IMR-90 (cell line): ENCODE results near the gene USP25. TPM values are rescaled to one million over a fixed set of nuclear protein-coding genes. Genes with fewer than 3 reads are reported as not detected.

Experiments used
- ATAC-seq: fragments of 200-7000 bp; cut with Tn5 transposase; 2 replicates; pipeline ENCODE4 v1.9.1; 2020; ENCODE audit warnings: low read depth, mild to moderate bottlenecking, moderate library complexity
- BruUV-seq: library from RNA; stranded (reverse); fragments of 400-500 nt; replicated peaks from 2 replicates; lab custom pipeline; 2021; lab: Mats Ljungman, UMichigan
- CTCF ChIA-PET: fragments of 300-600 bp; formaldehyde crosslinking; extraction: SDS; loops from one replicate; lab custom pipeline; 2021; ENCODE audit warnings: antibody characterized with exemption; lab: Yijun Ruan, JAX
- POLR2A ChIA-PET: fragments of 300-600 bp; sonication (Branson Sonifier 250); formaldehyde crosslinking; loops from one replicate; lab custom pipeline; 2022; ENCODE audit warnings: antibody characterized with exemption; ENCODE audit not compliant: unreplicated experiment; lab: Charles Lee
- DNase-seq: peaks from one replicate; pipeline ENCODE4 v3.0.0; 2013
- H2AFZ ChIP-seq: replicated peaks from 2 replicates; pipeline ENCODE3; 2013; ENCODE audit warnings: low read length, mild to moderate bottlenecking; ENCODE audit not compliant: poor library complexity
- H2AK5ac ChIP-seq: 2 replicates; pipeline ENCODE4 v1.6.1; 2013; ENCODE audit warnings: low read depth, low read length, inconsistent platforms
- H2AK9ac ChIP-seq: replicated peaks from 2 replicates; pipeline ENCODE3; 2013; ENCODE audit warnings: mild to moderate bottlenecking, low read depth, low read length, moderate library complexity; ENCODE audit not compliant: poor library complexity
- H2BK120ac ChIP-seq: 2 replicates; pipeline ENCODE4 v1.6.1; 2013; ENCODE audit warnings: low read depth, low read length, inconsistent platforms
- H2BK15ac ChIP-seq: 3 replicates; pipeline ENCODE4 v1.6.1; 2013; ENCODE audit warnings: low read depth, low read length, inconsistent platforms
- H2BK20ac ChIP-seq: 2 replicates; pipeline ENCODE4 v1.6.1; 2013; ENCODE audit warnings: low read depth, mild to moderate bottlenecking, inconsistent platforms, low read length, moderate library complexity
- H2BK5ac ChIP-seq: 2 replicates; pipeline ENCODE4 v1.6.1; 2013; ENCODE audit warnings: mild to moderate bottlenecking, low read depth, low read length, inconsistent platforms; ENCODE audit not compliant: poor library complexity, severe bottlenecking
- H3K14ac ChIP-seq: replicated peaks from 2 replicates; pipeline ENCODE4 v1.6.1; 2013; ENCODE audit warnings: low read depth, low read length, inconsistent platforms
- H3K18ac ChIP-seq: 2 replicates; pipeline ENCODE4 v1.6.1; 2013; ENCODE audit warnings: low read depth, low read length, control low read depth
- H3K23ac ChIP-seq: 2 replicates; pipeline ENCODE4 v1.6.1; 2013; ENCODE audit warnings: low read depth, low read length, inconsistent platforms
- H3K27ac ChIP-seq: 2 replicates; pipeline ENCODE4 v1.5.1; 2013; ENCODE audit warnings: mild to moderate bottlenecking, control low read depth, low read length; ENCODE audit not compliant: insufficient read depth
- H3K27me3 ChIP-seq: 2 replicates; pipeline ENCODE4 v1.6.1; 2013; ENCODE audit warnings: low read length; ENCODE audit not compliant: control insufficient read depth, insufficient read depth
- H3K36me3 ChIP-seq: 2 replicates; pipeline ENCODE4 v1.6.1; 2013; ENCODE audit warnings: low read length, mixed read lengths; ENCODE audit not compliant: control insufficient read depth, insufficient read depth
- H3K4ac ChIP-seq: 2 replicates; pipeline ENCODE4 v1.6.1; 2013; ENCODE audit warnings: low read depth, low read length, inconsistent platforms
- H3K4me1 ChIP-seq: 2 replicates; pipeline ENCODE4 v1.6.1; 2013; ENCODE audit warnings: low read length, mixed read lengths; ENCODE audit not compliant: control insufficient read depth, insufficient read depth
- H3K4me2 ChIP-seq: 2 replicates; pipeline ENCODE4 v1.6.1; 2013; ENCODE audit warnings: low read depth, mild to moderate bottlenecking, control low read depth, low read length, moderate library complexity
- H3K4me3 ChIP-seq: 2 replicates; pipeline ENCODE4 v1.5.1; 2013; ENCODE audit warnings: low read depth, mild to moderate bottlenecking, control low read depth, low read length, moderate library complexity; ENCODE audit not compliant: insufficient read depth
- H3K56ac ChIP-seq: 2 replicates; pipeline ENCODE4 v1.6.1; 2013; ENCODE audit warnings: low read length, inconsistent platforms; ENCODE audit not compliant: insufficient read depth; ENCODE audit errors: extremely low read depth
- H3K79me1 ChIP-seq, 2 experiments: 2 replicates each; pipeline ENCODE4 v1.6.1; 2013; ENCODE audit warnings: low read length in 2 of 2, inconsistent platforms in 1 of 2, low read depth in 1 of 2
- H3K9ac ChIP-seq: 2 replicates; pipeline ENCODE4 v1.6.1; 2013; ENCODE audit warnings: low read depth, low read length, control low read depth
- H3K9me1 ChIP-seq: 2 replicates; pipeline ENCODE4 v1.6.1; 2013; ENCODE audit warnings: low read length, inconsistent platforms; ENCODE audit not compliant: insufficient read depth
- H3K9me3 ChIP-seq: 2 replicates; pipeline ENCODE4 v1.6.1; 2013; ENCODE audit warnings: low read length; ENCODE audit not compliant: control insufficient read depth, insufficient read depth
- H4K20me1 ChIP-seq: 2 replicates; pipeline ENCODE4 v1.6.1; 2013; ENCODE audit warnings: low read length, inconsistent platforms; ENCODE audit not compliant: insufficient read depth
- H4K5ac ChIP-seq: 2 replicates; pipeline ENCODE4 v1.6.1; 2013; ENCODE audit warnings: mild to moderate bottlenecking, low read depth, low read length, control low read depth
- H4K8ac ChIP-seq, 2 experiments: 2 replicates each; pipeline ENCODE4 v1.6.1; 2013; ENCODE audit warnings: low read depth in 2 of 2, low read length in 2 of 2, control low read depth in 1 of 2, inconsistent platforms in 1 of 2
- H4K91ac ChIP-seq: 2 replicates; pipeline ENCODE4 v1.6.1; 2013; ENCODE audit warnings: low read depth, low read length, inconsistent platforms; ENCODE audit not compliant: insufficient read depth
- FOS ChIP-seq: fragments of 150-350 bp; IDR thresholded peaks from 2 replicates; pipeline ENCODE4 v1.6.1; 2016; ENCODE audit warnings: low read depth, low read length
- MAZ ChIP-seq: IDR thresholded peaks from 2 replicates; pipeline ENCODE4 v1.6.1; 2012; ENCODE audit warnings: low read depth, mild to moderate bottlenecking, low read length, improper control_type of control experiment, moderate library complexity, borderline replicate concordance
- RAD21 ChIP-seq: IDR thresholded peaks from 2 replicates; pipeline ENCODE4 v1.6.1; 2012; ENCODE audit warnings: low read length, improper control_type of control experiment
- RFX5 ChIP-seq: IDR thresholded peaks from 2 replicates; pipeline ENCODE4 v1.8.0; 2012; ENCODE audit warnings: low read depth, mild to moderate bottlenecking, low read length, moderate library complexity
- WGBS, 2 experiments: methylation state at CpG; one replicate each; pipeline versions ENCODE4 v1.1.5 to v1.1.7; 2013; ENCODE audit warnings: missing lambda C conversion rate in 2 of 2; ENCODE audit not compliant: insufficient read length in 1 of 2; ENCODE audit errors: extremely low coverage in 2 of 2; 5-methylcytosine and 5-hydroxymethylcytosine counted together
- dilution Hi-C: fragments of 300-500 bp; cut with HindIII; formaldehyde crosslinking; loops from one replicate; pipeline ENCODE4 v1.14.3; 2018; ENCODE audit warnings: low sequenced_read_pairs; ENCODE audit not compliant: unreplicated experiment
- in situ Hi-C: fragments of 300-500 bp; cut with MboI; formaldehyde crosslinking; loops from 3 replicates; pipeline ENCODE4 v1.14.3; 2019; ENCODE audit warnings: low sequenced_read_pairs, inconsistent platforms, mixed read lengths
- intact Hi-C: fragments of 100-400 bp; cut with micrococcal nuclease; formaldehyde crosslinking; loops from 2 replicates; pipeline ENCODE4 v1.10.0; 2022
- polyA plus RNA-seq, 3 experiments: library from polyadenylated mRNA; depleted of rRNA; stranded (reverse); fragments of >200 nt; gene quantifications; 2 replicates each; pipeline ENCODE4 v1.2.3, GENCODE V29; 2012; ENCODE audit warnings: low replicate concordance in 1 of 3
- total RNA-seq: library from RNA; depleted of rRNA; stranded (reverse); fragments of >200 nt; gene quantifications from 2 replicates; pipeline ENCODE4 v1.2.3, GENCODE V29; 2012

USP25 gene
- total and polyA plus RNA-seq, 2 of the 4 experiments (the other 2 are of a cell fraction): 9.3 to 23.3 TPM

- no peak overlapping the region for H3K18ac ChIP-seq
- BruUV-seq: no TSS peak
- H3K27ac ChIP-seq: no peak overlapping the region
- DNase-seq (no peak), ATAC-seq (no peak)
- no peak overlapping the region for H4K91ac ChIP-seq
- H3K36me3 ChIP-seq: no peaks in the 10 kb centered on the region
- no peak overlapping the region for H2BK5ac ChIP-seq
- no peak overlapping the region for H4K5ac ChIP-seq
- no peaks in the 10 kb centered on the region for H3K9me1 ChIP-seq
- ChIA-PET CTCF (no interaction called here), POLR2A (no interaction called here)
- no peak for TF ChIP-seq MAZ
- no peak for TF ChIP-seq FOS
- no peak for TF ChIP-seq RFX5
- TF ChIP-seq RAD21: no peak
- no peak overlapping the region for H2AK5ac ChIP-seq
- no peak overlapping the region for H3K23ac ChIP-seq
- no peak overlapping the region for H3K9ac ChIP-seq
- no peak overlapping the region for H2AFZ ChIP-seq
- H4K20me1 ChIP-seq: peaks cover 2% of the 10 kb centered on the region; the same call in 1 of the 2 replicates
- in situ Hi-C loops: no loop called here
- H2BK20ac ChIP-seq: no peak overlapping the region
- peaks cover 7 to 9% of the 10 kb centered on the region in 2 experiments; a peak in 3 of 4 replicates for H3K79me1 ChIP-seq
- no peak overlapping the region for H3K4ac ChIP-seq
- H4K8ac ChIP-seq: no peak overlapping the region
- H3K56ac ChIP-seq: no peak overlapping the region
- H3K9me3 ChIP-seq: no peaks in the 10 kb centered on the region
- intact Hi-C loops: no loop called here
- WGBS, 2 experiments: no CpG with 5 or more reads among the region's 2 CpGs
- H3K27me3 ChIP-seq: no peaks in the 10 kb centered on the region
- H2AK9ac ChIP-seq: no peak overlapping the region
- no peaks in the 10 kb centered on the region for H3K4me1 ChIP-seq
- H3K14ac ChIP-seq: no peak overlapping the region
- no peak overlapping the region for H2BK15ac ChIP-seq
- H2BK120ac ChIP-seq: no peak overlapping the region
- dilution Hi-C loops: no loop called here
- no peak overlapping the region for H3K4me3 ChIP-seq
- no peak overlapping the region for H3K4me2 ChIP-seq
Observed at GRCh38 chr21:15794277-15794912, 64.6 kb downstream of the USP25 start.
